Smooth muscle cell (in vitro differentiated cells): ENCODE data around the gene NIBAN1. TPM values are rescaled to one million over a fixed set of nuclear protein-coding genes. Genes with fewer than 3 reads are reported as not detected.
"Not testable (repeated sequence)": the region's sequence is repeated elsewhere in the genome, so short reads cannot be mapped to it uniquely, and the experiment has no call there.

Experiments
- DNase-seq: peaks from one replicate; lab custom pipeline; 2025; ENCODE audit not compliant: unreplicated experiment; lab: John Stamatoyannopoulos, UW
- H2AFZ ChIP-seq: fragments of 200-600 bp; sonication (generic); 2 replicates; pipeline ENCODE4 v1.6.0; 2016; ENCODE audit warnings: antibody characterized with exemption, low read depth, mild to moderate bottlenecking
- H3F3A ChIP-seq: fragments of 200-600 bp; sonication (generic); 2 replicates; pipeline ENCODE4 v1.6.0; 2017; ENCODE audit warnings: antibody characterized with exemption, low read depth
- H3K27ac ChIP-seq: fragments of 200-600 bp; sonication (generic); 2 replicates; pipeline ENCODE4 v1.5.1; 2016; ENCODE audit warnings: low read depth, mild to moderate bottlenecking
- H3K27me3 ChIP-seq: fragments of 200-600 bp; sonication (generic); 2 replicates; pipeline ENCODE4 v1.6.1; 2016; ENCODE audit warnings: low read depth, mild to moderate bottlenecking
- H3K36me3 ChIP-seq: fragments of 200-600 bp; sonication (generic); 2 replicates; pipeline ENCODE4 v1.5.1; 2016; ENCODE audit warnings: low read depth
- H3K4me1 ChIP-seq: fragments of 200-600 bp; sonication (generic); 2 replicates; pipeline ENCODE4 v1.5.1; 2016; ENCODE audit warnings: low read depth
- H3K4me2 ChIP-seq: fragments of 200-600 bp; sonication (generic); 2 replicates; pipeline ENCODE4 v1.6.0; 2016; ENCODE audit warnings: mild to moderate bottlenecking
- H3K4me3 ChIP-seq: fragments of 200-600 bp; sonication (generic); 2 replicates; pipeline ENCODE4 v1.5.1; 2016; ENCODE audit warnings: mild to moderate bottlenecking
- H3K79me2 ChIP-seq: fragments of 200-600 bp; sonication (generic); 2 replicates; pipeline ENCODE4 v1.6.0; 2016; ENCODE audit warnings: low read depth, mild to moderate bottlenecking
- H3K9ac ChIP-seq: fragments of 200-600 bp; sonication (generic); 2 replicates; pipeline ENCODE4 v1.6.0; 2016; ENCODE audit warnings: low read depth
- H3K9me3 ChIP-seq: fragments of 200-600 bp; sonication (generic); replicated peaks from 2 replicates; pipeline ENCODE4 v1.5.1; 2016; ENCODE audit warnings: low read depth
- H4K20me1 ChIP-seq: fragments of 200-600 bp; sonication (generic); 2 replicates; pipeline ENCODE4 v1.6.0; 2016; ENCODE audit warnings: low read depth
- CTCF ChIP-seq: fragments of 200-600 bp; sonication (generic); IDR thresholded peaks from 2 replicates; pipeline ENCODE4 v1.5.1; 2017; ENCODE audit warnings: borderline replicate concordance, mild to moderate bottlenecking, antibody characterized with exemption; ENCODE audit not compliant: insufficient read depth, poor library complexity, severe bottlenecking
- whole genome bisulfite sequencing: methylation state at CpG from one replicate; pipeline ENCODE4 v1.1.7; 2016; ENCODE audit warnings: low lambda C conversion rate; 5-methylcytosine and 5-hydroxymethylcytosine counted together
- polyA plus RNA-seq: library from polyadenylated mRNA; unstranded; fragments of >200 nt; fragmentation: Nextera tagmentation; extraction: Ambion mirVana; gene quantifications from 2 replicates; pipeline ENCODE4 v1.2.1, GENCODE V29; 2016
- total RNA-seq: library from RNA; depleted of rRNA; stranded (reverse); fragments of >200 nt; gene quantifications from 2 replicates; pipeline ENCODE4 v1.2.3, GENCODE V29; 2014

The NIBAN1 gene
- total and polyA plus RNA-seq, 2 experiments from 2014 or later, result 7.3 to 10.7 TPM

GRCh38 chr1:185015631-185016030, 41.3 kb upstream of the NIBAN1 start:
- Histone ChIP-seq H3K79me2 (no peaks in the 10 kb centered on the region), H3K27ac (peak overlapping the region; percentile 70), H3K4me3 (no peak overlapping the region), H3K27me3 (no peaks in the 10 kb centered on the region), H2AFZ (no peak overlapping the region), H3K36me3 (no peaks in the 10 kb centered on the region), H3K9ac (no peak overlapping the region), H3F3A (no peaks in the 10 kb centered on the region), H4K20me1 (no peaks in the 10 kb centered on the region), H3K4me2 (no peak overlapping the region), H3K4me1 (no peaks in the 10 kb centered on the region), H3K9me3 (no peaks in the 10 kb centered on the region)
- DNase-seq, result no peak
- WGBS, result 74% methylated on average over 3 of the region's 3 CpGs
- TF ChIP-seq CTCF, result no peak

GRCh38 chr1:185014941-185015340, 40.6 kb upstream of the NIBAN1 start:
- Histone ChIP-seq H3F3A (no peaks in the 10 kb centered on the region), H3K27me3 (no peaks in the 10 kb centered on the region), H2AFZ (no peak overlapping the region), H3K79me2 (no peaks in the 10 kb centered on the region), H3K27ac (no peak overlapping the region), H4K20me1 (no peaks in the 10 kb centered on the region), H3K4me2 (no peak overlapping the region), H3K9me3 (no peaks in the 10 kb centered on the region), H3K9ac (no peak overlapping the region), H3K4me3 (no peak overlapping the region), H3K36me3 (no peaks in the 10 kb centered on the region), H3K4me1 (no peaks in the 10 kb centered on the region)
- DNase-seq, result no peak
- TF ChIP-seq CTCF, result no peak
- WGBS, result 69% methylated on average over 3 of the region's 3 CpGs

GRCh38 chr1:185010361-185010760, 36.1 kb upstream of the NIBAN1 start:
- no peaks in the 10 kb centered on the region for H3K36me3 ChIP-seq
- no peaks in the 10 kb centered on the region for H3K9me3 ChIP-seq
- no peaks in the 10 kb centered on the region for H3F3A ChIP-seq
- H3K9ac ChIP-seq, result no peak overlapping the region
- H3K4me3 ChIP-seq, result no peak overlapping the region
- H3K27me3 ChIP-seq, result no peaks in the 10 kb centered on the region
- H3K79me2 ChIP-seq, result no peaks in the 10 kb centered on the region
- no peak overlapping the region for H2AFZ ChIP-seq
- no peak for DNase-seq
- H3K4me2 ChIP-seq, result no peak overlapping the region
- no peaks in the 10 kb centered on the region for H3K4me1 ChIP-seq
- H4K20me1 ChIP-seq, result no peaks in the 10 kb centered on the region
- H3K27ac ChIP-seq, result no peak overlapping the region
- TF ChIP-seq CTCF, result no peak

GRCh38 chr1:185008838-185009237, 34.5 kb upstream of the NIBAN1 start:
- Histone ChIP-seq H3K4me3 (no peak overlapping the region), H3K4me2 (no peak overlapping the region), H3K79me2 (no peaks in the 10 kb centered on the region), H3K36me3 (no peaks in the 10 kb centered on the region), H3K9ac (no peak overlapping the region), H3K9me3 (no peaks in the 10 kb centered on the region), H3K27me3 (no peaks in the 10 kb centered on the region), H3F3A (no peaks in the 10 kb centered on the region), H4K20me1 (no peaks in the 10 kb centered on the region), H3K27ac (no peak overlapping the region), H2AFZ (no peak overlapping the region), H3K4me1 (no peaks in the 10 kb centered on the region)
- DNase-seq, result no peak
- TF ChIP-seq CTCF, result no peak

GRCh38 chr1:185001312-185001880, 27.1 kb upstream of the NIBAN1 start:
- H4K20me1 ChIP-seq, H3K9ac ChIP-seq, H3K27ac ChIP-seq, H3K4me3 ChIP-seq, H3F3A ChIP-seq, H3K27me3 ChIP-seq, H3K4me2 ChIP-seq, DNase-seq, H3K36me3 ChIP-seq, H3K79me2 ChIP-seq, H3K9me3 ChIP-seq, H2AFZ ChIP-seq, H3K4me1 ChIP-seq: not testable (repeated sequence)
- WGBS, result 93% methylated on average over 26 of the region's 26 CpGs

GRCh38 chr1:184999974-185000373, 25.7 kb upstream of the NIBAN1 start:
- not testable (repeated sequence) for H3K27me3 ChIP-seq, H3K4me1 ChIP-seq, H3K9me3 ChIP-seq, DNase-seq, H3K36me3 ChIP-seq, H3K9ac ChIP-seq, H2AFZ ChIP-seq, H3F3A ChIP-seq, H4K20me1 ChIP-seq, H3K27ac ChIP-seq, H3K4me2 ChIP-seq, H3K79me2 ChIP-seq, H3K4me3 ChIP-seq
- 97% methylated on average over 6 of the region's 6 CpGs for WGBS
